Endothelial cell of hepatic sinusoid (primary cell): ENCODE measurements around the gene AKAP8L.
"Not testable (repeated sequence)": the region's sequence is repeated elsewhere in the genome, so short reads cannot be mapped to it uniquely, and the experiment has no call there.

Experiments used
- in situ Hi-C: cut with HindIII; loops from 2 replicates; pipeline ENCODE4 v1.10.0; 2017; ENCODE audit warnings: low sequenced_read_pairs

Gene AKAP8L

DNA sequence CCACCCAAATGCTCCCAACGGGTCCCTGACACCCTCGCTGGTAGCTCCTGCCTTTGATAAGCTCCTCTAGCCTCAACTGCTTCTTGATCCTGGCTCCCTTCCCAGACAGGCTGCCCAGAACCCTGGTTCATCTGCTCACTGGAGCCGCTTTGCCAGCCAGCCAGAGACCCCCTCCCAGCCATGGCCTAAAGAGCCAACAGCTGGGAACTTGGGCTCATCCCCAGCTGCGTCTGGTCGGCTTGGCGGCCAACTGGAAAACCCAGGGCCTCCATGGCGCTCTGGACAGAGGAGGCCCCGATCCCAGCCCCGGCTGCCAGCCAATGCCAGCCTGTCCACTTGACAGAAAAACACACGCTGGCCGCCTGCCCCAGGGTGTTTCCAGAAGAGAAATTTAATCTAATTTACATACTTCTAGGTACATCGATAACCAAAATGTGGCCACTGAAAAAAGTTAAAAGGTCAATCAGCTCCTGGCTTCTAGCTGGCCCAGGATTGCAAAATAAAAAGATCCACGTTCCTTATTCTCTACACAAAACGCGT is 3.0 kb upstream of the AKAP8L start:
- in situ Hi-C loops = no loop called here

DNA sequence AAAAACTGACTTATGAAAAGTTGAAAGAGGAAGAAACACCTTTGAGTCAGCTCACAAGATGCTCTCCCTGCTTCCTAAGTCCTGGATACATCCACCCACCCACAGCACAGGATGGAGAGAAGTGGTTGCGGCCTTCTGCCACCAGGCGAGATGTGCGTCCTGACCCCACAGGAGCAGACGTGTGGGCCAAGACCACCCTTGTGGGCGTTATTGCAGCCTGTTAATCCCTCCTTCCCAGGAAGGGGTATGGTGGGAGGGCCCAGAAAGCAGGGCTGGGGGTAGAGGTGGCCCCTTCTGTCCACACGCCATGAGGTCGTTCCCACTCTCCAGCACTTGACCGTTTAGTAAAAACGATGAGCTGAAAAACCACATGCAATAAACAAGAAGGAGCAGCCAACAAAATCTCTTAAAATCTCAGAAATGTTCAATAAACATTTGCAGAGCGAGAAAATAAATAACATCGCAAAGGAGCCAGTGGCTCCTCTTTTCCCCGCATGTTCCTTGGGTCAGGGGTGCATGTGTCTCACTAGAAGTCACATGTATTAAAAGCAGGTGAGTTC is 2.4 kb upstream of the AKAP8L start:
- in situ Hi-C loops = no loop called here

- in situ Hi-C loops = no loop called here
These were observed 731 bp upstream of the AKAP8L start for GRCh38 chr19:15419413-15420025.

- in situ Hi-C loops = no loop called here
These were observed 583 bp downstream of the AKAP8L start for GRCh38 chr19:15418231-15418578.

GRCh38 chr19:15417699-15418098 is 1.1 kb downstream of the AKAP8L start:
- in situ Hi-C loops = no loop called here

DNA sequence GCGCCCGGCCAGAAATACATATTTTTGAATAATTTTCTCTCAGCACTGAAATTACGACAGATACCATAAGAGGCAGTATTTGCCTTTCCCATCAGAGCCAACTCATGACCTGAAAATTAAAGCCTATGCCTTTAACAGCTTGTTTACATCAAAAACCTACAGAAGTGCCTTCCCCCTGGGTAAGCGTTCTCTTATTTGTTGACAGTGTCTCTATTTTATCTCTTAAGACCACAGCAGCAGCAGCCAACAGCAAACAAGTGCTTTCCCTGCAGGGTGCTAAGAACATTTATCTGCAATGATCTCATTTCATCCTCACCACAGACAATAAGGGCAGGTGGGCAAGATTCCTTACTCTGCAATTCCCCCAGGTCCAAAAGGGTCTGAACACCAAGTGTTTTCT is 6.0 kb downstream of the AKAP8L start:
- in situ Hi-C loops = no loop called here

- in situ Hi-C loops = not testable (repeated sequence)
These were observed 7.4 kb downstream of the AKAP8L start for GRCh38 chr19:15411351-15411750.

GRCh38 chr19:15404780-15405211 is 14.0 kb downstream of the AKAP8L start:
- in situ Hi-C loops = no loop called here

- in situ Hi-C loops = no loop called here
These were observed 14.6 kb downstream of the AKAP8L start for GRCh38 chr19:15404097-15404779.

- in situ Hi-C loops = no loop called here
These were observed 15.6 kb downstream of the AKAP8L start for GRCh38 chr19:15403151-15403531.

DNA sequence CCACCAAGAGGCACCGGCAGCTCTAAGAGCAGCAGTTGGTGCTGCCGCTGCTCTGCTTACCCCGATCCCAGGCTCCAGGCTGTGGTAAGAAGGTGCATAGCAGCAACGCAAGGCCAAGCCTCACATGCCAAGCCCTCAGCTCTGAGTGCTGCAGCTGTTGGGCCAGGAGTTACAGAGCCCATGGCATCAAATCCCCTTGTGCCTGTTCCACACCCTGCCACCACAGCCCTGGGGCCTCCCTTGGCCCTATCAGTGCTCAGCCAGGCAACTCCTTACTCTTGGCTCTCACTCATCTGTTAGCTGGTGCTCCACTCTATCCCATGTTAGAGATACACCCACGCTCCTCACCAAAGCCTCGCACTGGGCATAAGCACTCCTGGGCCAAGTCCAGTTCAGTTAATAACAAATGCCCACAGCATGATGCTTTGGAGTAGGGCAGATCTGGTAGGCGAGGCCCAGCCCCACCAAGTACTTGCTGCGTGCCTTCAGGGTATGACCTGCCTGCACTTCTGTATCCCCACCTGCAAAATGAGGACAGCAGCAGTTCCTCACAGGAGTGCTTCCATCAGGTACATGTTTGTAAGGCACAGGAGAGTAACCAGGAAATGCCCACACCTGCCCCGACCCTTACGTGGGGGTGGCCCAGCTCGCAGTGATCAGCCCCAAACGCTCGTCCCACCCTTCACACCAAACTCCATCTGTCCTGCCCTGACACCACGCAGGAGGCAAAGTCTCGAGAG is 16.2 kb downstream of the AKAP8L start:
- in situ Hi-C loops = no loop called here

GRCh38 chr19:15401397-15401710 is 17.4 kb downstream of the AKAP8L start:
- in situ Hi-C loops = no loop called here

DNA sequence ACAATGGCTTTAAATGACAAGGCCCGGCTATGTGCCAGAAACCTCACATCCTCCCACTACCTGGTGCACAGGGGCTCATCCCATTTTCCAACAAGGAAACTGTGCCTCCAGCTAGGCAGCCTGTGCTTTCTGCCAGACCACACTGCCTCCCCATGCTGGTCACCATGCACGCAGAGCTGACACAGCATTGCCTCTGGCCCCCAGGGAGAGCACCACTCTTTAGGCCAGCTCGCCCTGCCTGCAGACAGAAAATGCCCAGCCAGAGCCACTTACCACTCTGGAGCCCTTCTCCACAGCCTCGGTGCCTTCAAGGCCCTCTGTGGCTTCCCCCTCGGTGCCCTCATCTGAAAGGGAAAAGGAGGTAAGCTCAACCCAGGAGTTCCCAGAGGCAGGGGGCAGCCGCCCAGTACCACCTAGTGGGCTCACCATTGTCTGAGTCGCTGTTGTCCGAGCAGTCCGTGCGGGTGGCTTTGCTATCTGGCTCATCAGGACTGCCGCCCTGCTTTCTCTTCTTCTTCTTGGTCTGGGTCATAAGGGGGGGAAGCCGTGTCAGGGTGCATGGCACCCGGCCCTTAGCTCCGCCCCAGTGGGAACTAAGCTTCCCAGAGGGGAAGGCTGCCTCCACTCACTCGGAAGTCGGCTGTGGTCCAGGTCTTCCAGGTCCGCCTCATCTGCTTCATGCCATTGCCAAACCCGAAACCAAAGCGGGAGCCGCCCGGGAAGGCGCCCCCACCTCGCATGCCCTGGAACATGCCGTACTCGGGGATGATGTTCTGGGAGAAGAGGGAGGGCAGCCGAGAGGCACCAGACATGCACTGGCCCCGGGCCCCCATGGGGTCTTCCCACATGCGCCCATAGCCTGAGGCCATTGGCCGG is 18.0 kb downstream of the AKAP8L start:
- in situ Hi-C loops = no loop called here

DNA sequence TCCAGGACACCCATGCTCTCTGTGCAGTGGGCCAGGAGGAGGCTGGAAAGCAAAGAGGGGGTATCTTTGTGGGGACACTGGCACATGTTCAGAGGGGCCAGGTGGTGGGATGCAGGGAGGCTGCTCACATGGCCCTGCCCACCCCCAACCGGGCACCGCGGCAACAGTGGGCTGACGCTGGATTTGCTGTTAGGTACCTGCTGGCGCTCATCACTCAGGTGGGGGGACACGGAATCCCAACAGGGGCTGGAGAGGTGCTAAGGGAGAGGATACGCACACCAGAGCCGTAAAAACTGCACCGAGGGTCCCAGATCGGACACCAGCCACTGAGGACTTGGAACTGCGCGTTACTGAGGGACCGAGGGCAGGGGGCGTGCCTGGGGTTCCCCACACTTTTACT is 19.2 kb downstream of the AKAP8L start:
- in situ Hi-C loops = no loop called here

- in situ Hi-C loops = no loop called here
These were observed 19.6 kb downstream of the AKAP8L start for GRCh38 chr19:15399234-15399515.

GRCh38 chr19:15398501-15399233 is 20.1 kb downstream of the AKAP8L start:
- in situ Hi-C loops = no loop called here

- in situ Hi-C loops = no loop called here
These were observed 21.0 kb downstream of the AKAP8L start for GRCh38 chr19:15397782-15398181.

DNA sequence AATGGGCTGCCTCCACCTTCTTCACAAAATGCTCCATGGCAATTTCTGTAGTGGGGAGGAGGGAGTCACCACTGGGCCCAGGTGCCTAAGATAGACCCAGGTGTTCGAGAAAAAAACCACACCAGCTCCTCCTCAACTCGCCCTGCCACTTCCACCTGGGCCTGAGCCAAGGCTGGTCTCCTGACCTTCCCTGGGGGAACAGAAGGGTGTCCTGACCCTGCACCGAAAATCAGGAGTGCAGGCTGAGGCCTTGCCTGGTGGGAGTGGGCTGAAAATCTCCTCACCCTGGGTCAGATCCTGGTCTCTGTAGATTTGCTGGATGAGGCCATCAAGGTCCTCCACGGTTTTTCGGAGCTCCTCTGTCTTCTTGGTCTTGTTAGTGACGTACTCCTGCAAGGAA is 21.6 kb downstream of the AKAP8L start:
- in situ Hi-C loops = no loop called here

DNA sequence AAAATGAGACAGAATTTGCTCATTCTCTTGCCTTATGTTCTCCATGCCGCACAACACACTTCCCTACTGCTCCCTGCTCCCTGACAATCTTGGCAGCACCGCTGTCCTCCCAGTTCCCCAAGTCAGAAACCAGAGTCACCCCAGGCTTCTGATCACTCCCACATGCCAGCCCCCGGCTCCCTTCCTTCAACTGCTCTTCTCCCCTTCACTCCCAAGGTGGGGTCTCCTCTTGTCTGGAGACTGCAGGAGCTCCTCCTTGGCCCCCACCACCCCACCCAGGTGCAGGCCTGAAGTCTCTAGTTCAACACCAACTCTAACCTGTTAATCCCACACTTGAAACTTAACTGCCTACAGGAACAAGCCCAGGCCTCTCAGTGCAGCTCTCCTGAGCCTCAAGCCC is 22.4 kb downstream of the AKAP8L start:
- in situ Hi-C loops = no loop called here

GRCh38 chr19:15395251-15395650 is 23.5 kb downstream of the AKAP8L start:
- in situ Hi-C loops = not testable (repeated sequence)
